Measurements from ENCODE around the gene NDUFB5. TPM values are rescaled to one million over a fixed set of nuclear protein-coding genes. Genes with fewer than 3 reads are reported as not detected.

Gene NDUFB5
- total RNA-seq, 1 experiment from 2014 or later: 78.9 TPM

- Mint-ChIP-seq H3K27me3 (ENCODE audit: low read depth) (no peaks in the 10 kb centered on the region), H3K4me3 (no peak overlapping the region), H3K36me3 (ENCODE audit: insufficient read depth in 1 of 3, low read depth in 3 of 3) (peaks cover 16 to 67% (median 63%) of the 10 kb centered on the region in 3 experiments; a peak in 6 of 7 replicates), H3K9me3 (no peaks in the 10 kb centered on the region), H3K4me1 (no peaks in the 10 kb centered on the region), H3K27ac (no peak overlapping the region)
- Histone ChIP-seq H4K20me1 (ENCODE audit: control insufficient read depth, insufficient read depth, insufficient read length) (no peaks in the 10 kb centered on the region), H4K91ac (ENCODE audit: insufficient read length, low read depth, low read length) (no peak overlapping the region), H3K4me2 (ENCODE audit: insufficient read depth, insufficient read length, low read length) (no peak overlapping the region), H4K8ac (replicated peaks; ENCODE audit: insufficient read length, low read depth, low read length) (no peak overlapping the region), H4K5ac (ENCODE audit: insufficient read length, low read depth, low read length) (no peak overlapping the region), H2BK120ac (ENCODE audit: low read depth, low read length, poor library complexity, severe bottlenecking) (no peak overlapping the region), H3K4me1 (ENCODE audit: insufficient read depth, low read length) (no peaks in the 10 kb centered on the region), H3K14ac (ENCODE audit: insufficient read depth, low read length) (no peak overlapping the region), H3K9ac (ENCODE audit: extremely low read depth, insufficient read length, low read length) (no peak overlapping the region), H2BK12ac (ENCODE audit: insufficient read length, low read depth, low read length) (no peak overlapping the region), H3K27me3 (ENCODE audit: insufficient read depth, low read length) (no peaks in the 10 kb centered on the region), H3K56ac (ENCODE audit: insufficient read length, low read depth, low read length) (no peak overlapping the region), H2AFZ (ENCODE audit: low read length) (no peak overlapping the region), H3K27ac (ENCODE audit: insufficient read length, low read depth, low read length) (no peak overlapping the region), H3K9me3 (ENCODE audit: control insufficient read depth, low read depth, low read length) (no peaks in the 10 kb centered on the region), H2BK5ac (ENCODE audit: insufficient read length, low read length) (no peak overlapping the region), H3K79me1 (ENCODE audit: insufficient read depth, low read depth, low read length, poor library complexity, severe bottlenecking) (no peaks in the 10 kb centered on the region), H3K23ac (ENCODE audit: insufficient read length, low read depth, low read length) (no peak overlapping the region), H2BK15ac (ENCODE audit: low read depth, low read length) (no peak overlapping the region), H3K18ac (ENCODE audit: insufficient read length, low read depth, low read length) (no peak overlapping the region), H3K79me2 (ENCODE audit: insufficient read depth, low read length) (no peaks in the 10 kb centered on the region), H3K4ac (ENCODE audit: low read depth, low read length) (no peak overlapping the region), H2AK5ac (ENCODE audit: insufficient read length, low read length) (no peak overlapping the region), H2BK20ac (ENCODE audit: low read depth, low read length, poor library complexity, severe bottlenecking) (no peak overlapping the region), H3T11ph (ENCODE audit: low read length) (no peak overlapping the region), H3K23me2 (ENCODE audit: insufficient read length, low read depth, low read length, poor library complexity, severe bottlenecking) (no peaks in the 10 kb centered on the region)
- WGBS (ENCODE audit: extremely low coverage, insufficient read length, low lambda C conversion rate): no CpG with 5 or more reads among the region's 1 CpG
- no peak for TF ChIP-seq CTCF (conservative IDR thresholded peaks at IDR 0.05)
- no peak for DNase-seq
Measured at GRCh38 chr3:179580992-179581391, 23.6 kb upstream of the NDUFB5 start.

Measured in H9 (cell line).